GM21717 (cell line): ENCODE measurements around the gene KREMEN2.
"Not testable (repeated sequence)": the region's sequence is repeated elsewhere in the genome, so short reads cannot be mapped to it uniquely, and the experiment has no call there.

Experiments used
- ATAC-seq: cut with Tn5 transposase; IDR thresholded peaks from one replicate; pipeline ENCODE4 v1.9.1; 2021; ENCODE audit warnings: mild to moderate bottlenecking, moderate library complexity; ENCODE audit not compliant: unreplicated experiment

Gene KREMEN2, protein sequence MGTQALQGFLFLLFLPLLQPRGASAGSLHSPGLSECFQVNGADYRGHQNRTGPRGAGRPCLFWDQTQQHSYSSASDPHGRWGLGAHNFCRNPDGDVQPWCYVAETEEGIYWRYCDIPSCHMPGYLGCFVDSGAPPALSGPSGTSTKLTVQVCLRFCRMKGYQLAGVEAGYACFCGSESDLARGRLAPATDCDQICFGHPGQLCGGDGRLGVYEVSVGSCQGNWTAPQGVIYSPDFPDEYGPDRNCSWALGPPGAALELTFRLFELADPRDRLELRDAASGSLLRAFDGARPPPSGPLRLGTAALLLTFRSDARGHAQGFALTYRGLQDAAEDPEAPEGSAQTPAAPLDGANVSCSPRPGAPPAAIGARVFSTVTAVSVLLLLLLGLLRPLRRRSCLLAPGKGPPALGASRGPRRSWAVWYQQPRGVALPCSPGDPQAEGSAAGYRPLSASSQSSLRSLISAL

DNA sequence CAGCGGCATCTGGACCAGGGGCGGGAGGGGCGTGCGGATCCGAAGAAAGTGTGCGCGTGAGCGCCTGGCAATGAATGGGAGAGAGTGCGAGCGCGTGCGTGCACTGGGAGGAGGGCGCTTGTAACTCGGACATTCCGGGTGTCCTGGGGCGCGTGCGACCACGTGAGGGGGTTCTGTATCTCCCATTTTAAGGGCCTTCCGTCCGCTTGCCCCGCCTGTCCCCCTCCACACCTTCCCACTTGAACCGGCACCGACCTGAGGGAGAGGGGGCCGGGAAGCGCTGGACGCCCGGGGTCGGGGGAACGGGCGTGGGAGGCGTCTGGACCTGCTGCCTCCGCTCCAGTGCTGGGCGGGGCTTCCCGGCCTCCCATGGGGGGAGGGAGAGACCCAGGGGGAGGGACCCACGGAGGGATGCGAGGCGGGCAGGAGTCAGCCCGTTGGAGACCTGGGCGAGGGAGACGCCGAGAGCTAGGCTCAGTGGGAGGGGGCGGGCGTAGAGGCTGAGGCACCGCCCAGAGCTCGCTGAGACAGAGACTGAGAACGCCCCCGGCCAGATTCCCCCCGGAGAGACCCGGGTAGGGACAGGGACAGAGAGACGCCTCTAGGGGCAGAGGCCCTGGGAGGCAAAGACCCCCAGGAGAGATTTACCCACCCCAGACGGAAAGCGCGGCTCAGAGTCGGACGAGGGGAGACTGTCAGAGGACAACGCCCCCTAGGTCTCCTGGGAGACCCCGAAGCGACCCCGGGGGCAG, at the start of gene KREMEN2:
Gene KREMEN2, plus strand, starts transcription at position 553 of the 752 bp plus-strand sequence. CDS start 246 bp downstream, outside the sequence.
- ATAC-seq, result no peak

DNA sequence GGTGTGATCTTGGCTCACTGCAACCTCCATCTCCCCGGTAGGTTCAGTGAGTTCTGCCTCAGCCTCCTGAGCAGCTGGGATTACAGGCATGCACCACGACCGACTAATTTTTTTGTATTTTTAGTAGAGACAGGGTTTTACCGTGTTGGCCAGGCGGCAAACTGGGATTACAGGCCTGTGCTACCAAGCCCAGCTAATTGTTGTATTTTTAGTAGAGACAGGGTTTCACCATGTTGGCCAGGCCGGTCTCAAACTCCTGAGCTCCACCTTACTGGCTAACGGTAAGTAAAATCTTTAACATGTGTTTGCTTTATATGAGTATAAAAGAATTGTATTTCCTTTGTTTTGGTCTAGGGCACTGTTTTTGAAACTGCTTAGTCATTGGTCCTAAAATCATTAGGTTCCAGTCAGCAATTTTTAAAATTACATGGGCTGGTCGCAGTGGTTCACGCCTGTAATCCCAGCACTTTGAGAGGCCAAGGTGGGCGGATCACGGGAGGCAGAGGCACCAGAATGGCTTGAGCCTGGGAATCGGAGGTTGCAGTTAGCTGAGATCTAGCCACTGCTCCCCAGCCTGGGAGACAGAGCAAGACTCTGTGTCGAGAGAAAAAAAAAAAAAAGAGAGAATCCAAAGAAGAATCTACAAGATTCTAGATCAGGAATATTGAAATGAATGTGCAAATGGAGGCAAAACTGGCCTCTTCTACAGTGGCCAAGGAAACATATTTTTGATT, 48.7 kb upstream of the KREMEN2 start:
- no peak for ATAC-seq

- no peak for ATAC-seq
Measured at GRCh38 chr16:2919511-2920255, 44.4 kb upstream of the KREMEN2 start.

GRCh38 chr16:2923481-2923880, 40.6 kb upstream of the KREMEN2 start:
- ATAC-seq, result no peak

DNA sequence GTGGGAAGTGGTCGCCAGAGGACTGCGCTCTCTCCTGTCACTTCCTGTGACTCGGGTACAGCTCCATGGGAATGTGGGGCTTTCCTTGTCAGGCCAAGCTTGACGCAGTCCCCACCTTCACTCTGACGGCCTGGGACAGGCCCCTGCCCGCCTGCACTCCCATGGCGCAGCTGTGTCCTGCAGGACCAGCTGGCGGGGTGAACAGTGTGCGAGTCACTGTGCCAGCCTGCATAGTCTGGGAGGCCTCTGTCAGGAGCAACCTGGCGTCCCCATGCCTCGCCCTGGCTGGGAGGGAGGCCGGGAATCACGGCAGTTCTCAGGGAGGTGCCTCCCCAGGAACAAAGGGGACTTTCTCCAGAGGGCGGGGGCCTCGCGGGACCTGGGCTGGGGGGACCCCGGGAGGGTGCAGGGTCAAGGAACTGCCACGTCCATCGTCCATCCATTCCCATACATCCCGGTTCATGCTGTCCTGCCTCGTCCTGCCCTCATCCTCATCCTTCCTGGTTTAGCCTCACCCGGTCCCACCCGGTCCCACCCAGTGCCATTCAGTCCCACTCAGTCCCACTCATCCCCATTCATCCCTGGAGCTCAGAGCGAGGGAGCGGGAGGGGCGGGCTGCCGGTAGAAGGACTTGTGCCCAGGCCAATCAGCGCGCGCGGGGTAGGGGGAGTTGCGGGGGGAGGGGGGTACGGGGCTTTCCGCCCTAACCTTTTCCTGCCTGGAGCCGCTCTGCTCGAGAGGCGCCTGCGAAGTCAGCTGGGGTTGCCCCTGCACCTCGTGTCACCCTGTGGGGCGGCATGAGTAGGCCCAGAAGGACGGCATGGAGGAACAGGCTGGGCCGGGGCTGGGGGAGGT, 38.9 kb upstream of the KREMEN2 start:
- no peak for ATAC-seq

GRCh38 chr16:2925951-2926649, 38.0 kb upstream of the KREMEN2 start:
- no peak for ATAC-seq

- ATAC-seq, result no peak
Measured at GRCh38 chr16:2926650-2926999, 37.5 kb upstream of the KREMEN2 start.

- peak; percentile 70 for ATAC-seq
Measured at GRCh38 chr16:2927010-2927646, 36.9 kb upstream of the KREMEN2 start.

DNA sequence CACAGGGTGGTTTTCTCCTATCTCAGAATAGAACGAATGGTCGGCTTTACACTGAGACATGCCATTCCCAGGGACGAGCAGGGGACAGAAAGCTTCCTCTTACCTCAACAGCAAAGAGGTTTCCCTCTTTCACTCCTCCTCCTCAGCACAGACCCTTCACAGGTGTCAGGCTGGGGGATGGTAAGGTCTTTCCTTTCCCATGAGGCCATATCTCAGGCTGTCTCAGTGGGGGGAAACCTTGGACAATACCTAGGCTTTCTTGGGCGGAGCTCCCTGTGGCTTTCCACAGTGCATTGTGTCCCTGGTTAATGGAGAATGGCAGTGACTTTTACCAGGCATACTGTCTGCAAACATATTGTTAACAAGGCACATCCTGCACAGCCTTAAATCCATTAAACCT, 35.9 kb upstream of the KREMEN2 start:
- ATAC-seq, result not testable (repeated sequence)

DNA sequence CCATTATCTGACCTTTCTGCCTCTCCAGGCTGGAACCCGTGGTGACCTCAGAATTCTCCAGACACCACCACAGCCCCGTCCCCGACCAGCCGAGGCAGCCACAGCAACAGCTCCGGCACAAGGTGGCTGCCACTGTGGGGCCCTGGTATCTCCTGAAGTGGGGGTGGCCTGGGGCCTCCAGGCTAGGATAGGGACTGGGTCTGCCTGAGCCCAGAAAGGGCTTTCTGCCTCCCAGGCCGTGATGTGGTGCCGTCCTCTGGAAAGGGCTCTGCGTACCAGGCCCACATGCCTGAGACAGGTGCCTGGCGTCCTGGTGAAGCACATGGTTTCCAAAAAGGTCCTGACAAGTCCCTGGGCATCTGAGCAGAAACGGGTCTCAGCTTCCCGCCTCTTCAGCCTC, 35.3 kb upstream of the KREMEN2 start:
- no peak for ATAC-seq

- ATAC-seq, result no peak
Measured at GRCh38 chr16:2929693-2930092, 34.4 kb upstream of the KREMEN2 start.

- ATAC-seq, result no peak
Measured at GRCh38 chr16:2930236-2930635, 33.8 kb upstream of the KREMEN2 start.

DNA sequence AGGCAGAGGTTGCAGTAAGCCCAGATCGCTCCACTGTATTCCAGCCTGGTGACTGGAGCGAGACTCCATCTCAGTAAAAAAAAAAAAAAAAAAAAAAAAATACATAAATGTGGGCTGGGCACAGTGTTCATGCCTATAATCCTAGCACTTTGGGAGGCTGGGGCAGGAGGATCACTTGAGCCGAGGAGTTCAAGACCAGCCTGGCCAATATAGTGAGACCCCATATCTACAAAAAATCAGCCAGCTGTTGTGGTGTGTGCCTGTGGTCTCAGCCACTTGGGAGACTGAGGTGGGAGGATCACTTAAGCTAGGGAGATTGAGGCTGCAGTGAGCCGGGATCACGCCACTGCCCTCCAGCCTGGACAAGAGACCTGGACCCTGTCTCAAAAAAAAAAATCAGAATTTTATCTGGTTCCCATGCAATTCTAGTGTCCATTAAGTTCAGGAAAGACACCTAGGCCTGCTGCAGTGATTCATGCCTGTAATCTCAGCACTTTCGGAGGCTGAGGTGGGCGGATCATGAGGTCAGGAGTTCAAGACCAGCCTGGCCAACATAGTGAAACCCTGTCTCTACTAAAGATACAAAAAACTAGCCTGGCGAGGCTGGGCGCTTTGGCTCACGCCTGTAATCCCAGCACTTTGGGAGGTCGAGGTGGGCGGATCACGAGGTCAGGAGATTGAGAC, 32.7 kb upstream of the KREMEN2 start:
- not testable (repeated sequence) for ATAC-seq

DNA sequence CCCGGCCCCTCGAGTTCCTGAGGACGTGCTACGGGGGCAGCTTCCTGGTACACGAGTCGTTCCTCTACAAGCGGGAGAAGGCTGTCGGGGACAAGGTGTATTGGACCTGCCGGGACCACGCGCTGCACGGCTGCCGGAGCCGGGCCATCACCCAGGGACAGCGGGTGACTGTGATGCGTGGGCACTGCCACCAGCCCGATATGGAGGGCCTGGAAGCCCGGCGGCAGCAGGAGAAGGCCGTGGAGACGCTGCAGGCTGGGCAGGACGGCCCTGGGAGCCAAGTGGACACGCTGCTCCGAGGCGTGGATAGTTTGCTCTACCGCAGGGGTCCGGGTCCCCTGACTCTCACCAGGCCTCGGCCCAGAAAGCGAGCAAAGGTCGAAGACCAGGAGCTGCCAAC, 30.9 kb upstream of the KREMEN2 start:
- no peak for ATAC-seq

- ATAC-seq, result no peak
Measured at GRCh38 chr16:2933701-2934100, 30.4 kb upstream of the KREMEN2 start.

DNA sequence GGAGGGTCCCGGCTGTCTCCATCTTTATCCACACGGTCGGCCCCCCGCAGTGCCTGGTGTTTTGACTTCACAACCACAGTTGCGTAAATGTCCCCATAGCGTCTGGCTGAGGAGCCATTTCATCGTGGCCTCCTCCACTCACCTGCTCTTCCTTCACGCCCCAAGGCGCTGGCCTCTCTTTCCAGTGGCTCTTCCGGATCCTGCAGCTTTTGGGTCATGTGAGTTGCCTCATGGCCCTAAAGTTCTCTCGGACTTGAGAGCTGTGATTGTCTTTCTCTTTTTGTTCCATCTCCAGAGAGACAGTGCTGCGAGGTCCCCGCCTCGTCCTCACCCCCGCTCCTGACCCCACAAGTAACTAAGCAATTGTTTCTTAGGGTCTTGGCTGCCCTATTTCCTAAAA, 29.6 kb upstream of the KREMEN2 start:
- no peak for ATAC-seq

GRCh38 chr16:2936436-2937011, 27.6 kb upstream of the KREMEN2 start:
- ATAC-seq, result no peak

DNA sequence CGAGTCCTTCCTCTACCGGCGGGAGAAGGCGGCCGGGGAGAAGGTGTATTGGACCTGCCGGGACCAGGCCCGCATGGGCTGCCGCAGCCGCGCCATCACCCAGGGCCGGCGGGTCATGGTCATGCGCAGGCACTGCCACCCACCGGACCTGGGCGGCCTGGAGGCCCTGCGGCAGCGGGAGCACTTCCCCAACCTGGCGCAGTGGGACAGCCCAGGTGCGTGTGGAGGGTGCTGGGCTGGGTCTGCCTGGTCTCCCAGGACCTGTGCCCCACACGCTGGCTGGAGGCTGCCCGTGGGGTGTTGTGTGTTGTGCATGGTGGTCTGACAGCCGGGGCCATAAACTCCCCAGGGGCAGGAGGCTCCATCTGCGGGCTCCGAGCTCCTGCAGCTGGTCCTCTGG, 26.9 kb upstream of the KREMEN2 start:
- ATAC-seq, result no peak
